KMS-11 (cell line): ENCODE data around the gene ZIK1.
A peak's percentile ranks its signal among the peaks of the same experiment; 100 is the strongest.

Experiments
- H2AFZ ChIP-seq: fragments of 200-600 bp; sonication (generic); 2 replicates; pipeline ENCODE4 v1.6.1; 2016; ENCODE audit warnings: antibody characterized with exemption, mixed run types, low read depth
- H3K27ac ChIP-seq: fragments of 200-600 bp; sonication (generic); 2 replicates; pipeline ENCODE4 v1.6.1; 2016; ENCODE audit warnings: mild to moderate bottlenecking, mixed run types
- H3K27me3 ChIP-seq: fragments of 200-600 bp; sonication (generic); 2 replicates; pipeline ENCODE4 v1.6.1; 2017; ENCODE audit warnings: mild to moderate bottlenecking, low read depth, mixed run types, moderate library complexity; ENCODE audit not compliant: insufficient read depth
- H3K36me3 ChIP-seq: fragments of 200-600 bp; sonication (generic); 2 replicates; pipeline ENCODE4 v1.6.1; 2017; ENCODE audit warnings: mild to moderate bottlenecking, mixed run types; ENCODE audit not compliant: insufficient read depth
- H3K4me1 ChIP-seq: fragments of 200-600 bp; sonication (generic); 2 replicates; pipeline ENCODE4 v1.6.1; 2016; ENCODE audit warnings: mild to moderate bottlenecking, low read depth, mixed run types; ENCODE audit not compliant: poor library complexity, severe bottlenecking
- H3K4me2 ChIP-seq: fragments of 200-600 bp; sonication (generic); 2 replicates; pipeline ENCODE4 v1.7.0; 2016; ENCODE audit warnings: mild to moderate bottlenecking, mixed run types
- H3K4me3 ChIP-seq: fragments of 200-600 bp; sonication (generic); IDR thresholded peaks from 2 replicates; pipeline ENCODE4 v1.6.1; 2017; ENCODE audit warnings: low read depth, low read length, mixed read lengths; ENCODE audit not compliant: insufficient read depth
- H3K79me2 ChIP-seq: fragments of 200-600 bp; sonication (generic); 2 replicates; pipeline ENCODE4 v1.6.1; 2016; ENCODE audit warnings: low read depth, mixed run types; ENCODE audit not compliant: insufficient read depth
- H3K9ac ChIP-seq: fragments of 200-600 bp; sonication (generic); 2 replicates; pipeline ENCODE4 v1.6.1; 2016; ENCODE audit warnings: mild to moderate bottlenecking, mixed run types
- H4K20me1 ChIP-seq: fragments of 200-600 bp; sonication (generic); 2 replicates; pipeline ENCODE4 v1.6.1; 2016; ENCODE audit warnings: mild to moderate bottlenecking, mixed run types; ENCODE audit not compliant: insufficient read depth
- CTCF ChIP-seq: fragments of 200-600 bp; sonication (generic); conservative IDR thresholded peaks from 2 replicates; pipeline ENCODE4 v1.6.1; 2017; ENCODE audit warnings: low read depth, mild to moderate bottlenecking, antibody characterized with exemption, low read length, moderate library complexity, mixed read lengths

Gene ZIK1

GRCh38 chr19:57611113-57611512 is 27.2 kb downstream of the ZIK1 start:
- Histone ChIP-seq H3K27me3 (no peaks in the 10 kb centered on the region), H3K36me3 (no peaks in the 10 kb centered on the region; the same call in 1 of the 2 replicates), H3K79me2 (peaks cover 9% of the 10 kb centered on the region; the same call in 1 of the 2 replicates), H3K9ac (no peak overlapping the region), H3K27ac (no peak overlapping the region), H2AFZ (no peak overlapping the region), H3K4me1 (no peaks in the 10 kb centered on the region), H4K20me1 (no peaks in the 10 kb centered on the region), H3K4me3 (no peak overlapping the region), H3K4me2 (no peak overlapping the region)
- no peak for TF ChIP-seq CTCF

- Histone ChIP-seq H3K79me2 (peaks cover 9% of the 10 kb centered on the region; the same call in 1 of the 2 replicates), H3K4me1 (no peaks in the 10 kb centered on the region), H3K36me3 (peaks cover 8% of the 10 kb centered on the region; the same call in 1 of the 2 replicates), H3K4me3 (no peak within 1 kb of the TSS), H2AFZ (peak within 1 kb of the TSS; percentile 74), H3K27ac (peak within 1 kb of the TSS; percentile 24; the same call in 1 of the 2 replicates), H3K27me3 (no peaks in the 10 kb centered on the region), H4K20me1 (no peaks in the 10 kb centered on the region), H3K4me2 (peak within 1 kb of the TSS; percentile 73), H3K9ac (peak within 1 kb of the TSS; percentile 34; the same call in 1 of the 2 replicates)
- TF ChIP-seq CTCF, result no peak
These were observed 30.2 kb downstream of the ZIK1 start, which contains the start of gene ZNF134 for GRCh38 chr19:57613941-57614743. ZNF134 (plus strand) TSS chr19:57614242; CDS start chr19:57619469, 5,227 bp downstream.

GRCh38 chr19:57615346-57615745 is 31.4 kb downstream of the ZIK1 start:
- H3K27me3 ChIP-seq, result no peaks in the 10 kb centered on the region
- no peak overlapping the region for H3K4me2 ChIP-seq
- H4K20me1 ChIP-seq, result no peaks in the 10 kb centered on the region
- H3K79me2 ChIP-seq, result peaks cover 9% of the 10 kb centered on the region; the same call in 1 of the 2 replicates
- H3K27ac ChIP-seq, result no peak overlapping the region
- no peaks in the 10 kb centered on the region for H3K4me1 ChIP-seq
- H3K4me3 ChIP-seq, result no peak overlapping the region
- no peak overlapping the region for H2AFZ ChIP-seq
- no peak for TF ChIP-seq CTCF
- no peak overlapping the region for H3K9ac ChIP-seq
- H3K36me3 ChIP-seq, result peaks cover 17% of the 10 kb centered on the region; the same call in 1 of the 2 replicates

- no peak for TF ChIP-seq CTCF
- no peak overlapping the region for H3K4me2 ChIP-seq
- no peak overlapping the region for H3K27ac ChIP-seq
- no peak overlapping the region for H3K9ac ChIP-seq
- H4K20me1 ChIP-seq, result no peaks in the 10 kb centered on the region
- H2AFZ ChIP-seq, result no peak overlapping the region
- peaks cover 37% of the 10 kb centered on the region; the same call in 1 of the 2 replicates for H3K36me3 ChIP-seq
- no peaks in the 10 kb centered on the region for H3K4me1 ChIP-seq
- H3K27me3 ChIP-seq, result no peaks in the 10 kb centered on the region
- no peak overlapping the region for H3K4me3 ChIP-seq
- H3K79me2 ChIP-seq, result no peaks in the 10 kb centered on the region
These were observed 36.9 kb downstream of the ZIK1 start for GRCh38 chr19:57620673-57621348.
